Measurements from ENCODE around the gene SIKE1. TPM values are rescaled to one million over a fixed set of nuclear protein-coding genes. Genes with fewer than 3 reads are reported as not detected.
"Not testable (repeated sequence)": the region's sequence is repeated elsewhere in the genome, so short reads cannot be mapped to it uniquely, and the experiment has no call there.

Gene SIKE1
- 23.2 and 89.6 TPM in 2 replicates for total RNA-seq (2014; rRNA removed; shearing (Covaris generic); ENCODE audit: low replicate concordance)

- DNase-seq (ENCODE audit: low read depth): peak; percentile 85
- in situ Hi-C loops (cut with HindIII; ENCODE audit: low pct_unique_long_range_greater_than_20kb, low sequenced_read_pairs): no loop called here
Observed at GRCh38 chr1:114780344-114781226, at the start of gene SIKE1. Gene SIKE1, minus strand, starts transcription at chr1:114780685. Its CDS starts 78 bp downstream, at chr1:114780607.

GRCh38 chr1:114830075-114830474 lies 49.6 kb upstream of the SIKE1 start:
- in situ Hi-C loops (cut with HindIII; ENCODE audit: low pct_unique_long_range_greater_than_20kb, low sequenced_read_pairs); DNase-seq (ENCODE audit: low read depth): not testable (repeated sequence)

- DNase-seq (ENCODE audit: low read depth): peak; percentile 12
- in situ Hi-C loops (cut with HindIII; ENCODE audit: low pct_unique_long_range_greater_than_20kb, low sequenced_read_pairs): no loop called here
Observed at GRCh38 chr1:114828251-114828650, 47.8 kb upstream of the SIKE1 start.

- in situ Hi-C loops (cut with HindIII; ENCODE audit: low pct_unique_long_range_greater_than_20kb, low sequenced_read_pairs): no loop called here
- no peak for DNase-seq (ENCODE audit: low read depth)
Observed at GRCh38 chr1:114821978-114822377, 41.5 kb upstream of the SIKE1 start.

- no peak for DNase-seq (ENCODE audit: low read depth)
- in situ Hi-C loops (cut with HindIII; ENCODE audit: low pct_unique_long_range_greater_than_20kb, low sequenced_read_pairs): no loop called here
Observed at GRCh38 chr1:114820392-114820791, 39.9 kb upstream of the SIKE1 start.

GRCh38 chr1:114819869-114820268 lies 39.4 kb upstream of the SIKE1 start:
- no peak for DNase-seq (ENCODE audit: low read depth)
- in situ Hi-C loops (cut with HindIII; ENCODE audit: low pct_unique_long_range_greater_than_20kb, low sequenced_read_pairs): no loop called here

GRCh38 chr1:114804449-114804848 lies 24.0 kb upstream of the SIKE1 start:
- DNase-seq (ENCODE audit: low read depth); in situ Hi-C loops (cut with HindIII; ENCODE audit: low pct_unique_long_range_greater_than_20kb, low sequenced_read_pairs): not testable (repeated sequence)

- in situ Hi-C loops (cut with HindIII; ENCODE audit: low pct_unique_long_range_greater_than_20kb, low sequenced_read_pairs): no loop called here
- DNase-seq (ENCODE audit: low read depth): peak; percentile 77
Observed at GRCh38 chr1:114803001-114803400, 22.5 kb upstream of the SIKE1 start.

- in situ Hi-C loops (cut with HindIII; ENCODE audit: low pct_unique_long_range_greater_than_20kb, low sequenced_read_pairs): no loop called here
Observed at GRCh38 chr1:114794038-114794437, 13.6 kb upstream of the SIKE1 start.

GRCh38 chr1:114790581-114790980 lies 10.1 kb upstream of the SIKE1 start:
- DNase-seq (ENCODE audit: low read depth); in situ Hi-C loops (cut with HindIII; ENCODE audit: low pct_unique_long_range_greater_than_20kb, low sequenced_read_pairs): not testable (repeated sequence)

More at GRCh38 chr1:114794038-114794437, 13.6 kb upstream of the SIKE1 start:
- no peak for DNase-seq (ENCODE audit: low read depth)

GRCh38 chr1:114786440-114786839 lies 6.0 kb upstream of the SIKE1 start:
- DNase-seq (ENCODE audit: low read depth); in situ Hi-C loops (cut with HindIII; ENCODE audit: low pct_unique_long_range_greater_than_20kb, low sequenced_read_pairs): not testable (repeated sequence)

- in situ Hi-C loops (cut with HindIII; ENCODE audit: low pct_unique_long_range_greater_than_20kb, low sequenced_read_pairs): no loop called here
- no peak for DNase-seq (ENCODE audit: low read depth)
Observed at GRCh38 chr1:114782476-114782875, 2.0 kb upstream of the SIKE1 start.

GRCh38 chr1:114779722-114780121 lies 763 bp downstream of the SIKE1 start:
- no peak for DNase-seq (ENCODE audit: low read depth)
- in situ Hi-C loops (cut with HindIII; ENCODE audit: low pct_unique_long_range_greater_than_20kb, low sequenced_read_pairs): no loop called here

- DNase-seq (ENCODE audit: low read depth); in situ Hi-C loops (cut with HindIII; ENCODE audit: low pct_unique_long_range_greater_than_20kb, low sequenced_read_pairs): not testable (repeated sequence)
Observed at GRCh38 chr1:114776726-114777125, 3.8 kb downstream of the SIKE1 start.

GRCh38 chr1:114771992-114772391 lies 8.5 kb downstream of the SIKE1 start:
- in situ Hi-C loops (cut with HindIII; ENCODE audit: low pct_unique_long_range_greater_than_20kb, low sequenced_read_pairs): no loop called here
- DNase-seq (ENCODE audit: low read depth): no peak

GRCh38 chr1:114770989-114771388 lies 9.5 kb downstream of the SIKE1 start:
- DNase-seq (ENCODE audit: low read depth): no peak
- in situ Hi-C loops (cut with HindIII; ENCODE audit: low pct_unique_long_range_greater_than_20kb, low sequenced_read_pairs): no loop called here

GRCh38 chr1:114764689-114765088 lies 15.8 kb downstream of the SIKE1 start:
- no peak for DNase-seq (ENCODE audit: low read depth)
- in situ Hi-C loops (cut with HindIII; ENCODE audit: low pct_unique_long_range_greater_than_20kb, low sequenced_read_pairs): no loop called here

GRCh38 chr1:114758256-114758832 lies 22.1 kb downstream of the SIKE1 start:
- DNase-seq (ENCODE audit: low read depth): no peak
- in situ Hi-C loops (cut with HindIII; ENCODE audit: low pct_unique_long_range_greater_than_20kb, low sequenced_read_pairs): no loop called here

- in situ Hi-C loops (cut with HindIII; ENCODE audit: low pct_unique_long_range_greater_than_20kb, low sequenced_read_pairs): no loop called here
- DNase-seq (ENCODE audit: low read depth): peak; percentile 90
Observed at GRCh38 chr1:114757455-114758255, 22.8 kb downstream of the SIKE1 start, which contains the start of gene CSDE1. Gene CSDE1, minus strand, starts transcription at chr1:114757984. Its CDS starts 18,094 bp downstream, at chr1:114739890.
